Bronchial epithelial cell (primary cell): ENCODE data around the gene COL5A1. TPM values are rescaled to one million over a fixed set of nuclear protein-coding genes. Genes with fewer than 3 reads are reported as not detected.

ENCODE experiments used
- DNase-seq: peaks from one replicate; pipeline ENCODE4 v3.0.0-alpha.2; 2010; ENCODE audit warnings: low read depth
- FAIRE-seq: peaks from 2 replicates; lab custom pipeline; 2011; peaks lifted over from hg19 to GRCh38; lab: Jason Lieb, UNC
- H3K27me3 ChIP-seq: 2 replicates; pipeline ENCODE4 v1.5.1; 2011; ENCODE audit warnings: low read length; ENCODE audit not compliant: control insufficient read depth, insufficient read depth
- H3K36me3 ChIP-seq: 2 replicates; pipeline ENCODE4 v1.5.1; 2011; ENCODE audit warnings: low read length; ENCODE audit not compliant: control insufficient read depth, insufficient read depth
- H3K4me3 ChIP-seq: 2 replicates; pipeline ENCODE4 v1.5.1; 2011; ENCODE audit warnings: mild to moderate bottlenecking, low read depth, low read length, control low read depth
- total RNA-seq: library from RNA; depleted of rRNA; stranded (reverse); fragments of >200 nt; gene quantifications from 2 replicates; pipeline ENCODE4 v1.2.1, GENCODE V29; 2014
- TF ChIP-seq, protein P1 (sequence below): IDR thresholded peaks from 2 replicates; pipeline ENCODE4 v1.5.1; 2011; ENCODE audit warnings: mild to moderate bottlenecking, moderate library complexity, low read length, control low read depth, inconsistent platforms; ENCODE audit not compliant: insufficient read depth, severe bottlenecking

The COL5A1 gene
- total RNA-seq, 1 donor from 2014 or later, result 6.3 TPM

DNA sequence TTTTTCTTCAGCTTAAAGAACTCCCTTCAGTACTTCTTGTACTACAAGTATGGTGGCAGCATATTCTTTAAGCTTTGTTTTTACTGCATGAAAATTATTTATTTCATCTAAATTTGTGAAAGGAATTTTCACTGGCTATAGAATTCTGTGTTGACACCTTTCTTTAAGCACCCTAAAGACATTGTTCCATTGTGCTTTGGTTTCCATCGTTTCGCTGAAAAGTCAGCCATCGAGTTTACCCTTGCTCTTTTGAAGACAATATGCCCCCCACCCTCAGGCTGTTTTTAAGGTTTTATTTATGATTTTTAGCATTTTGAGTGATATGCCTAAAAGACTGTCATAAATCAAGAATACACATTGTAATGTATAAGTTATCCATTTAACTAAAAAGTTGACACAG lies 27.3 kb upstream of the COL5A1 start:
- TF ChIP-seq, protein P1, sequence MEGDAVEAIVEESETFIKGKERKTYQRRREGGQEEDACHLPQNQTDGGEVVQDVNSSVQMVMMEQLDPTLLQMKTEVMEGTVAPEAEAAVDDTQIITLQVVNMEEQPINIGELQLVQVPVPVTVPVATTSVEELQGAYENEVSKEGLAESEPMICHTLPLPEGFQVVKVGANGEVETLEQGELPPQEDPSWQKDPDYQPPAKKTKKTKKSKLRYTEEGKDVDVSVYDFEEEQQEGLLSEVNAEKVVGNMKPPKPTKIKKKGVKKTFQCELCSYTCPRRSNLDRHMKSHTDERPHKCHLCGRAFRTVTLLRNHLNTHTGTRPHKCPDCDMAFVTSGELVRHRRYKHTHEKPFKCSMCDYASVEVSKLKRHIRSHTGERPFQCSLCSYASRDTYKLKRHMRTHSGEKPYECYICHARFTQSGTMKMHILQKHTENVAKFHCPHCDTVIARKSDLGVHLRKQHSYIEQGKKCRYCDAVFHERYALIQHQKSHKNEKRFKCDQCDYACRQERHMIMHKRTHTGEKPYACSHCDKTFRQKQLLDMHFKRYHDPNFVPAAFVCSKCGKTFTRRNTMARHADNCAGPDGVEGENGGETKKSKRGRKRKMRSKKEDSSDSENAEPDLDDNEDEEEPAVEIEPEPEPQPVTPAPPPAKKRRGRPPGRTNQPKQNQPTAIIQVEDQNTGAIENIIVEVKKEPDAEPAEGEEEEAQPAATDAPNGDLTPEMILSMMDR, result no peak
- DNase-seq (no peak), FAIRE-seq (no peak)
- Histone ChIP-seq H3K27me3 (no peaks in the 10 kb centered on the region), H3K36me3 (no peaks in the 10 kb centered on the region), H3K4me3 (no peak overlapping the region)

- Histone ChIP-seq H3K36me3 (no peaks in the 10 kb centered on the region), H3K4me3 (no peak overlapping the region), H3K27me3 (no peaks in the 10 kb centered on the region)
- DNase-seq (no peak), FAIRE-seq (no peak)
- TF ChIP-seq, protein P1, result no peak
Measured at GRCh38 chr9:134616341-134616740, 25.3 kb upstream of the COL5A1 start.

- no peaks in the 10 kb centered on the region for H3K36me3 ChIP-seq
- FAIRE-seq (no peak), DNase-seq (no peak)
- H3K4me3 ChIP-seq, result no peak overlapping the region
- no peaks in the 10 kb centered on the region for H3K27me3 ChIP-seq
- TF ChIP-seq, protein P1, result no peak
Measured at GRCh38 chr9:134617246-134617645, 24.4 kb upstream of the COL5A1 start.

GRCh38 chr9:134617836-134618162 lies 23.8 kb upstream of the COL5A1 start:
- TF ChIP-seq, protein P1, result no peak
- no peaks in the 10 kb centered on the region for H3K36me3 ChIP-seq
- H3K27me3 ChIP-seq, result no peaks in the 10 kb centered on the region
- FAIRE-seq, result no peak
- DNase-seq, result no peak
- no peak overlapping the region for H3K4me3 ChIP-seq

- Histone ChIP-seq H3K27me3 (no peaks in the 10 kb centered on the region), H3K36me3 (no peaks in the 10 kb centered on the region), H3K4me3 (no peak overlapping the region)
- FAIRE-seq (no peak), DNase-seq (no peak)
- TF ChIP-seq, protein P1, result no peak
Measured at GRCh38 chr9:134618163-134618832, 23.3 kb upstream of the COL5A1 start.
